HG02588 (cell line): Measurements from ENCODE around the gene NRSN1.
A peak's percentile ranks its signal among the peaks of the same experiment; 100 is the strongest.

ENCODE experiments used
- ATAC-seq: cut with Tn5 transposase; IDR thresholded peaks from one replicate; pipeline ENCODE4 v1.9.1; 2021; ENCODE audit warnings: mild to moderate bottlenecking, moderate library complexity; ENCODE audit not compliant: unreplicated experiment

NRSN1 gene, protein sequence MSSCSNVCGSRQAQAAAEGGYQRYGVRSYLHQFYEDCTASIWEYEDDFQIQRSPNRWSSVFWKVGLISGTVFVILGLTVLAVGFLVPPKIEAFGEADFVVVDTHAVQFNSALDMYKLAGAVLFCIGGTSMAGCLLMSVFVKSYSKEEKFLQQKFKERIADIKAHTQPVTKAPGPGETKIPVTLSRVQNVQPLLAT

DNA sequence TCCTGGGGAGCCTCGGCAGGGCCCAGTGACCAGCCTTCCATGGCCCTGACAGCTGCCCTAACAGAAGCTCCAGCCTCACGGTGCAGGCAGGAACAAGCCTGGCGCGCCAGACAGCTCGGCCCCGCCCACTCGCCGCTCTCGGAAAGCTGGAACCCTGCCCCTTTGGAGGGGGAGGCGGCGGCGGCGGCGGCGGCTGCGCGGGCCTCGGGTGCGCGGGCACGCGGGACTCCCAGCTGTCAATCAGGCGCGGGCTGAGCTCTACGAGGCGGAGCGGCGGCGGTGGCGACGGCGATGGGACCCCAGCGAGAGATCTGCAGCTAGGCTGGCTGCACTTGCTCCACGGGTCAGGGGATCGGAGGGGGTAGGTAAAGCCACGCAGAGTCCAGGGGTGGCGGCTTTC is at the start of gene NRSN1:
Gene NRSN1, plus strand, starts transcription at position 236 of the 400 bp plus-strand sequence. CDS start 8,113 bp downstream, outside the sequence.
- ATAC-seq = no peak

DNA sequence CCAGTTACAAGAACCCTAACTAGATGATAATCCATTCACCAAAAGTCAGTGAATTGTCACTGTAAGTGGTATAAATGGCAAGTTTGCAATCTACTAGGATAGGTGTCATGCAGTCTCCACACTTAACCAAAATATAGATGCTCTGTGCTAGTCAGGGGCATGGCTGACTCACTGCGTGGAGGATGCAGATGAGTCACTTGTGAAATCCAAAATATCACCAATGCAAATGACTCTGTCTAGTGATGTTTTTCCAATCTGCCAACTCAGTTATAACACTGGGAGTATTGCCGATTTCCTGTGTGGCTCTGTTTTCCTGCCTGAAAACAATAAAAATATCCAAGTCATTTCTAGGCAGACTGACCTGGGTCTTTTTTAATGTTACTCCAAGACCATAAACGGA is 47.8 kb upstream of the NRSN1 start:
- no peak for ATAC-seq

DNA sequence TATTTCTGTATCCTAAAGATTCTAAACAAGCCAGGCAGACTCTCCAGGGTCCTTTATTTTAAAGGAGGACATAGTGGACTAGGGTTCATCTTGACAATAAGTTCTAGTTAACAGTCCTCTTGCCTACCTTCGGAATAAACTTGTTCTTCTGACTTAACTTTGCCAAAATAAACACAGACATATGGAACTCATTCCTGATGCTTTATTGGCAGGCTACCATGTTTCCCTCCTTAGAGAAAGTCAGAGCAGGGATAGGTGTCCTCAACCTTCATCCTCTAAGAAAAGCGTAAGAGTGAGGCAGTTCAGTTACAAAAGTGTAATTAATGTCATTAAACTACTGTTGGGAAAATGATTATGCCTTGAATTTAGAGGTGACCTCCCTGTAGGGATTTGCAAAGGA is 46.9 kb upstream of the NRSN1 start:
- no peak for ATAC-seq

DNA sequence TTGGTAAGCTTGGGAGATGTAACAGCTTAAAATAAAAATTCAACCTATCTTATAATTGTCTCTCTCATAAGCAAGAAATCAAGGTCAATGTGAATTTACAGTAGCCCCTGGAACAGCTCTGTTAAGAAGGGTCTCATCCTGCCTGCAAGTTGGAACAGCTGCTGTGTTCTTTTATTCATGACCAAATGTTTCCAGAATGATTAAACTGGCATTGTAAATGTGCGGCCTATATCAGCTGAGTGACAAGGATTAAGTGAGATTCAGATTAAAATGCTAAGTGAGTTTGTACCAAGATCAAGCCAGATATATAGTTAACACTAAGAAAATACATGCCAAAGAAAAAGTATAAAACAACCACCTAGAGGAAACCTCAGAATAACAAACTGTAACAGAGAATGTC is 45.3 kb upstream of the NRSN1 start:
- ATAC-seq = no peak

DNA sequence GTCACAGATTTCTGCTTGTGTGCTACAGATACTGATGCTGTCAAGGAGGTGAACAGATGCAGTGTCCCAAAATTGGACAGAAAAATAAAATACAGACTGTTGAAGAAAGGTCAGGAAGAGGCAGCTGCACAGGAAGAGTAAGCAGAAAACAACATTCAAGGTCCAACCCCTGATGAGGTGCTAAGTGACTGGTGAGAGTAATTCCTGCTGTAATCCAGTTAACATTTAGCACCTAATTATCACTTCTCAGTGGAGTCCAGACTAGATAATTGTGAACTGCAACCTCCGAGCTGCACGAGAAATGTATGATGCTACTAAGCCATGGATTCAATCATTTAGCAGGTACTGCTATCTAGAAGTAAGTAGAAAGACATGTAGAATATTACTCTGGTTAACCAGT is 36.3 kb upstream of the NRSN1 start:
- ATAC-seq = no peak

DNA sequence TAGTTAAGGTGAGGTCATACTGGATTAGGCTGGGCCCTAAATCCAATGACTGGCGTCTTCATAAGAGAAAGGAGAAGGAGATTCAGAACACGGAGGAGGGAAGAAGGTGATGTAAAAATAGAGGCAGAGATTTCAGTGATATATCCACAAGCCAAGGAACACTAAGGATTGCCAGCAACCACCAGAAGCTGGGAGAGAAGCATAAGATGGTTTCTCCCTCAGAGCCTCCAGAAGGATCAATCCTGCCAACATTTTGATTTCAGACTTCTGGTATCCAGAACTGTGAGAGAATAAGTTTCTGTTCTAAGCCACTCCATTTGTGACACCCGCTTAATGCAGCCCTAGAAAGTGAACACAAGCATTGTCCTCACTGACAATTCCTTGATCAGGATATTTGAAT is 33.6 kb upstream of the NRSN1 start:
- ATAC-seq = no peak

DNA sequence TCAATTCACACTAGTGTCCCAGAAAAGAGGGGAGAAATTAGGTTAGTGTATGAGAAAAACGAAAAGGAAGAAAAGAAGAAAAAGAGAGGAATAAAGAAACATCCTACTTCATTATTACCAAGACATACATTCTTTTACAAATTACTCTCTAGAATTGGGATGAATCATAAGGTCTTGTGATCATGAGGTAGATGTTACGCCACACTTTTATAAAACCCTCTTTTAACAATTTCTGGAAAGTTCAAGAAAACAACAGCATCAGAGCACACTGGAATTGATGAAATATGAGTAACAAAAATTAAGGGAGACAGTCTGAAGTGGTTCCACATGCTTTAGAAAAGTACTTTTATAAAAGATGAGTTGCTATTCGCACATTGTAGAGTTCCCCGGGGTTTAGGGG is 32.6 kb upstream of the NRSN1 start:
- ATAC-seq = no peak

DNA sequence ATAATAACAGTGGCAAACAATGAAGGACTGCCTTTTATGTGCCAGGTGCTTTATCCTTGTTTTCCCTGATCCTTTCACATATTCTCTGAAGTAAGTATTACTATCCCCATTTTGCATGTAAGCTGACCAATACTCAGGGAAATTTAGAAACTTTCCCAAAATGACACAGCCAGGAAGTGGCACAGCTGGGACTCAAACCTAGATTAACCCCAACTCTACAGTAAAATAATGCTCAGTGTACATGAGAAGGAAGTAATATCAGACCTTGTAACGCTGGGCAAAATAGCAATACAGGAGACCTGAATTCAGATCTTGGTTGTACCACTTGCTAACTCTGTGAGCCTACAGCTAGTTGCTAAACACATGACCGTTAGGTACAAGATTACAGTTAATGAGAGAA is 26.8 kb upstream of the NRSN1 start:
- peak; percentile 67 for ATAC-seq

DNA sequence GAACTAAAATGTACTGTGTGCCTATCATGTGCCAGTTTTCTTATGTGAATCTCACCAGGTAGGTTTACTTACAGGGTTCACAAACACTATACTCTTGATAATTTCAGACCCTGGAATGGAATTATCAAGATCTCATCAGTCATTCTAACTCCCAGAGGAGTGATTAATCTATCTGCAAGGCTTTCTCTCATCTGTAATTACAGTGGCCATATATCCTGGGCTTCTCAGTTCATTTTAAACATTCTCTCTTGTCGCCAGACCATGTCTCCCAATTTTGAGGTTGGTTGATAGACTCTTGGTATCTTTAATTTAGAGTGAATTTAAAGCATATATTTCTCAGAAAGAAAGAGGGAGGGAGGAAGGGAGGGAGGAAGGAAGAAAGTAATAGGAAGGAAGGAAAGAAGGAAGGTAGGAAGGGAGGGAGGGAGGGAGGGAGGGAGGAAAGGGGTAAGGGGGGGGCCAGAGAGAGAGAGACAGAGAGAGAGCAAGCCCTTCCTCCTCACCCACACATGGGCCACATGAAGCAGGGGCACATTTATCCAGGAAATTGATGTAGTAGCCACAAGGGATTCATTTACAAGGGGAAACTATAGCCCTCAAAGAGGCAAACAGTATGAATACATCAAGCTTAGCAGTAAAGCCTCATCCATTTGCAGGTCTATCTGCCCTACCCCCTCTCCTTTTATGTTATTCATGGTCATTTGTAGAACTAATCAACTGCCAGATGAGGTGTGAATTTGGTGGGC is 25.8 kb upstream of the NRSN1 start:
- ATAC-seq = no peak

DNA sequence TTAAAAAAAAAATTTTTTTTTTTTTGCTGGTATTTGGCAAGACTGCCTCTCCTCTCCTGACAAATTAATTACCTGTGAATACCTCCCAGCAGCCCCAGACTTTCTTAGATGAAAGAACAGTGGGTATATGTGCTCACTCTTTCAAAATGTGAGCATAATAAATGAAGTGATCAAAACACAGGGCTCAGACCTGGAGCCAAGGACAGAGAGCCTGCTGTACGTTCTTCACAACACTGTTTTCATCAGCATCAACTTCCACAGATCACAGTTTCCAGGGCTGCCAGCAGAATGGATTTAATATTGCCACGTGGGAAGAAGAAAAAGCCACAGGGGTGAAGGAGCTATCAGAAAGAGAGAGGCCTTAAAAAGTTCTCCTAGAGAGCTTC is 25.3 kb upstream of the NRSN1 start:
- no peak for ATAC-seq

DNA sequence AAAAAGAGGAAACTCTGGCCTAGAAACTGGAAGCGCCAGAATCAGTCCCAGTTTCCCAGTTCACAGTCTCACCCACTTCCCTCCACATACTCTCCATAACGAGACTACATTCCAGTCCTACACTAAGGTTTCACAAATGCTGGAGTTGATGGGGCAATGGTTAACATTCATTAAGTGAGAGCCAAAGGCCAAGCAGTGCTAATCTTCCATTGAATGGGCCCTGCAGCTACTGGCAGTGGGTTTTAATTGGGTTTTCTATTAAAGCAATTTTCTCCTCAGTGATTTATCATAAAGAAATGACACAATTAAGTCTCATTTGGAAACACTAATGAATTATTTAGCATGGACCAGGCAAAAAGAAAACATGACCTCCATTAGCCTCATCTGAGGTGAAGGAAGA is 20.8 kb upstream of the NRSN1 start:
- ATAC-seq = no peak

DNA sequence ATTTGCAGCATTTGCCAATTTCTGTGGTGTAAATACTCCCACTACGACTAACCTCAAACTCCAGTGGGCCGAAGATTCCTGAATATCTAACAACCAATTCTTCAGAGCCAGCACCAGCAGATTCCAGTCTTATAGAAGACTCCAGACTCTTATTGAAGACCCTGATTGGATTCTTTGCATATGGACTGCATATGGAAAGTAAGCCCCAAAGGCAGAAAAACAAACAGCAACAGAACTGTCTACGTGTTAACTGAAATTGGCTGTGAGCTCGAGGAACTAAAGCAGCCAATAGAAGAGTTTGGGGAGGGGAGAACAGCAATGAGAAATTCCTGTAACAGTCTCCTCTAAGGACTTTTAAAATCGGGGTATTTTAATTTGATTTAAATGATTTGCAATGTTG is 19.7 kb upstream of the NRSN1 start:
- no peak for ATAC-seq

DNA sequence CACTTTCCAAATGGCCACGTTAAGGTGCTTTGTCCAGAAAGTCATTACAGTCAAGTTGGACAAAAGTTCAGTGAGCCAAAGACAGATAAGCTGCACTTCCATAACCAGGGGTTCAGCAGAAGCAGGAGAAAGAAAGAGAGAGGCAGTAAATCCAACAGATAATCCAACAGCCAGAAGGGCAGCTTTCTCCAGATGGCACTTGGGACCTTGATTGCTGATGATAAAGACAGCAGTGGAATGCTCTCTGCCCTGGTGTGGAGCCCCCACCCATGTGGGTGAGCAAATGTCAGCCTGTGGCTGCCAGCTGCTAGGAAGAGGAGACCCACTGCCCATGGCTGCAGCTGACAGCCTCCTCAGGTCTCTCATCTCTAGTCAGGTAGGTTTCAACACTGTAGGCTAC is 18.7 kb upstream of the NRSN1 start:
- no peak for ATAC-seq

DNA sequence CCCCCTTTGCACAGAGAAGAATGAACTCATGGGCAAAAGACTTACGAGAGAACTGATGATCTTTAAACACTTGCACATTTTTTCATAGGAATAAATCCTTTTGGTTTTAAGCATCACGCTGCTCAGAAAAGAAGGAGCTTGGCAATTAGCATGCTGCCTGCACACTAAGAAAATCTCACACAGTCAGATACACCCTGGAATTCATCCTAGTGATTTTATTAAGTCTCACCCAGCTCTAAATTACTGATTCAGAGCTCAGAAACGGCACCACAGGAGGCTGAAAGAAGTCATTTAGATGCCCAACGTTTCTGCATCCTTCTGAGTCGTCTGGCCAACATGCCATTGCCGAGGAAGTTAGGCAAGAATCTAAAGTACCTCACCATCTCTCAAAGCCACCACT is 18.0 kb upstream of the NRSN1 start:
- no peak for ATAC-seq

DNA sequence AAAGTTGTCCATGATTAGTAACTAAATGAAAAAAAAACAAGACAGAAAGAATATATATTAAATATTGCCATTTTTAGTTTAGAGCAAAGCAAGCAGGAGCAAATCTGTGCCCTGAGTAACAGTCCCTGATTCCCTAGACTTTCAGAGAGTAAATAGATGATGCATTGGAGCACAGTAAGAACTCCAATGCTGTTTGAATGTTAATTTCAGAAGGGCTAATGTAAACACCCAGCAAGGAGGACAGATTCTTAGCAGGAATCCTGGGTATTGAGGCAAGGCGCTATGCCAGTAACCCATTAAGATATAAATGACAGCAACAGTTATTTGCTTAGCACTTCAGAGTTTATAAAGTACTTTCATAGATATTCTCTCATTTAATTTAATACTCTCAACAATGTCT is 15.6 kb upstream of the NRSN1 start:
- no peak for ATAC-seq

DNA sequence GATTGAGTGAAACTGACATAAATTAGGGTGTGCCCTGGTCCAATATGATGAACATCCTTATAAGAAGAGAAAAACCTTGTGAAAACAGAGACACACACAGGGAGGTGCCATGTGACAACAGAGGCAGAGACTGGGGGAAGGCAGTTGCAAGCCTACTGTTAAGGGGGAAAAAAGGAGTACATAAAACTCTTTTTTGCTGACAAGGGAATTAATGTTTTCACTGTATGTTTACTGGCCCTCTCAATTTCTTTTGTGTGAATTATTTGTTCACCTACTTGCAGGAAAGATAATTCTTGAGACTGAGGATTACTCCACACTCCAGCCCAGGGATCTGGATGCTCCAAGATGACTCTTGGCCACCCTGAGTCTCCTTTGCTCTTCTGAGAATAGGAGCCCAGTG is 12.1 kb upstream of the NRSN1 start:
- no peak for ATAC-seq

DNA sequence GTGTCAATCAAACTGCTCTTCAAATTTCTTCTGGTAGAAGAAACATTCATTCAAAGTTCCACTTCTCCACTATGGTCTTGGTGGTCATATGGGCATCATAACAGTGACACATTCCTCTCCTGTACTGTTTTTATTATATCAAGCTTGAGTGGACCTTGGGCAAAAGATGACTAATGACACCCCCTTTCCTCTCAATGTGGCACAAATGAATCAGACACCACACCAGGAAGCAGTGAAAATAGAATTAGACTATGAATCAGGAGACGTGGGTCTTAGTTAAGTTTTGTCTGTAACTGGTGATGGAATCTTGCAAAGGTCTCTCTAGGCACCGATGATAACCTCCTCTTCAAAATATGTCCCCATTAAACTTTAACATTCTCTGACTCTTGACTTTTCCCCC is 9.0 kb upstream of the NRSN1 start:
- ATAC-seq = no peak

DNA sequence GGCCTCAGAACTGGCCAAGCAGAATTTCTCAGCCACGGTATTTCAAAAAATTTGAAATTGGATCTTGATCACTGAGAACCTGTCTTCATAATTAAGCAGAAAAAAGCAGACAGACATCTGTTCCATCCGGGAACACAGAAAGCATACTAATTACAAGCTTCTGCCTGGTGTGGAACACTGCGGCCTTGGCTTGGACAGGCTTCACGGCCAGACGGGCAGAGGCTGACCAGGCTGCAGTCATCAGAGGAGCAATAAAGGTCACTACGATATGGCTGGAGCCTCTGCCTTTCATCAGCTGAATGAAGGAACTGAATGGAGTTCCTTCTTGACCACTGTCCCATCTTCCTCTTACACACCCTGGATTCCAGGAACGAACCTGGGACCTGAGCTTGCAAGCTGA is 3.9 kb upstream of the NRSN1 start:
- ATAC-seq = no peak

DNA sequence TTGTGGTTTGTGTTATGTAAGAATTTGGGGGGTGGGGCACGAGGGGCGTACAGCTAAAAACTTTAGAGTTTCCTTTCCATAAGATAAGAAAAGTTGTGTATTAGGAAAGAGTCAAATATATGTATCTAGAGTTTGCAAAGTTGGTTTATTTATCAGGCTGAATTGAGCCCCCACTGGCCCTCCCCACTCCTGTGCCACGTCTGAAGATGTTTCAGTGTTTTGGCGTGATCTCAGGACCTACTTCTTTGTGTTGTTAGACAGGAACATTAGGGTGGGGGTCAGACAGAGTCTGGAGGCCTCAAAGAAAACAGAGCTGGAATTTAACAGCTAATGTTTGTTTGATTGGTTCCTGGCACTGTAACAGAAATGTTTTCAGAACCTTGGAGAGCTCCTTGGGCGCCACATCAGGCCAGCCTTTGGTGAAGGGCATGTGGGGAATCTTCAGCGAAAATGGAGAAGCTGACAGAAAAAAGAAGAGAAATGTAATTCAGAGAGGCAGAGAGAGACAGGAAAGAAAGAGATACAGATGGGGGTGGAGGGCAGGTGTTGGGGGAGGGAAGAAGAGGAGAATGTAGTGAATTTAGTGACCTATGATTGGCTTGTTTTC is 674 bp downstream of the NRSN1 start:
- ATAC-seq = peak; percentile 55

DNA sequence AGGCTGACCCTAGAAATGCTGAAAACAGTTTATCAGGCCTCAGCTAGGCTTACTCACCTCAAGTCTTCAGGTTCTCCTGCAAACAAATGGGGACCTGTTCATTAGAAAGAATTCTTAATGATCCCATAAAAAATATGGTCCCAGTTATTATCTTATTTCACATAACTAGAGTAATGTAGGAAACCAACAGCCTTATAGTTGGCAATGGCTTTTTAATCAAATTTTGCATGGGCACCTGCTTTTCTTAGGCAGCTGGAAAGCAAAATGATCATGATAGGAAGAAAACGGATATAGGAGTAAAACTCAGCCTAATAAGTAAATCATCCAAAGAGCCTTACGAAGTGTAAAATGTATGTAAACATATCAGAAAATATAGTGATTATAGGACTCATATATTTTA is 1.3 kb downstream of the NRSN1 start:
- ATAC-seq = no peak

DNA sequence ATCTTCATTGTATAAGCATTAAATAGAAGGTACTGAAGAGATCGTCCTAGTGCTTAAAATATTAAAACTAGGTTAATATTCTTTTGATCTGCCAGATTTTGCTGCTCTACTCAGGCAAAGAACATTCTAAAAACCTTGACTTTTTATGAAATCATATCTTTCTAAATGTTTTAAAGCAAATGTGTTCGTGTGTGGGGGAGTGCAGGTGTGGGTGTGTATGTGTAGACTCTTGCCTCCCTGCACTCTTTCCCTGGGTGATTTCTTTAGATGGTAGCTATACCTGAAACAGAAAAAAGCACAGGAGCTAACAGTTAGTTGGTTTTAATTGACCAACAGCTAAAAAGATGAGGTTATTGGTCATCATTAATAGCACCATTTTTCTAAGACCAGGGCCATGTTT is 5.7 kb downstream of the NRSN1 start:
- ATAC-seq = no peak

DNA sequence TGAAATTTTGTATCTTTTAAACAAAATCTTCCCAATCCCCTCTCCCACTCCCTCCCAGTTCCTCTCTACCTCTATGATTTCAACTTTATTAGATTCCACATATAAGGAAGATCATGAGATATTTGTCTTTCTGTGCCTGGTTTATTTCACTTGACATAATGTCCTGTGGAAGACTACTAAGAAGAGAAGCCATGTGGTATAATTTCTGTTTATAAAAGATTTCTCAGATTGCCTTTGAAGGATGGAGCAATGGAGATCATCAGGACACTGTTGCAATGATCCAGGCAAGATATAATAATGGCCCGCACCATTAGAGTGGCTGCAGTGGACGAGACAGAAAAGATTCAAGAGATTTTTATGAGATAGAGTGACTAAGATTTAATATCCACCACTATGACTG is 13.1 kb downstream of the NRSN1 start:
- no peak for ATAC-seq

DNA sequence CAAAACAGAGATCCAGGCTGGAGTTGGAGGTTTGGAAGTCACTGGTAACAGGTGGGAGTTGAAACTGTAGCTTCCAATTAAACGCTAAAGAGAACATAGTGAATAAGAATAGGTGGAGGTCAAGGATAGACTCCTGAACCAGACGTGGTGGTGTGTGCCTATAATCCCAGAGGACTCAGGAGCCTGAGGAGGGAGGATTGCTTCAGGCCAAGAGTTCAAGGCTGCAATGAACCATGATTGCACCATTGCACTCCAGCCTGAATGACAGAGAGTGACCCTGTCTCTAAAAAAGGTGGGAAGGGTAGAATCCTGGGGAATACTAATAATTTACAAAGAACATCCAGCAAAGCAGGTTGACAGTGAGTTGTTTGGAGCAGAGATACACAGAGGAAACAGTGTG is 13.6 kb downstream of the NRSN1 start:
- no peak for ATAC-seq
